Measurements from ENCODE around the gene RNF44. TPM values are rescaled to one million over a fixed set of nuclear protein-coding genes. Genes with fewer than 3 reads are reported as not detected.

Gene RNF44
- total RNA-seq, 1 experiment from 2014 or later = 172 TPM

- H3K27ac Mint-ChIP-seq = no peak overlapping the region
- no peak overlapping the region for H2AK5ac ChIP-seq (ENCODE audit: insufficient read length, low read length)
- no peaks in the 10 kb centered on the region for H3K27me3 Mint-ChIP-seq (ENCODE audit: low read depth)
- H2BK12ac ChIP-seq (ENCODE audit: insufficient read length, low read depth, low read length) = no peak overlapping the region
- H3T11ph ChIP-seq (ENCODE audit: low read length) = no peak overlapping the region
- H3K56ac ChIP-seq (ENCODE audit: insufficient read length, low read depth, low read length) = no peak overlapping the region
- H3K79me2 ChIP-seq (ENCODE audit: insufficient read depth, low read length) = no peaks in the 10 kb centered on the region
- no peak for TF ChIP-seq CTCF (conservative IDR thresholded peaks at IDR 0.05)
- H3K9me3 Mint-ChIP-seq = no peaks in the 10 kb centered on the region
- no peak overlapping the region for H3K9ac ChIP-seq (ENCODE audit: extremely low read depth, insufficient read length, low read length)
- H3K18ac ChIP-seq (ENCODE audit: insufficient read length, low read depth, low read length) = no peak overlapping the region
- no peak for DNase-seq
- no peak overlapping the region for H3K27ac ChIP-seq (ENCODE audit: insufficient read length, low read depth, low read length)
- H3K4ac ChIP-seq (ENCODE audit: low read depth, low read length) = no peak overlapping the region
- peaks cover 2% of the 10 kb centered on the region for H3K23me2 ChIP-seq (ENCODE audit: insufficient read length, low read depth, low read length, poor library complexity, severe bottlenecking)
- no peak overlapping the region for H2AFZ ChIP-seq (ENCODE audit: low read length)
- H3K36me3 Mint-ChIP-seq (ENCODE audit: insufficient read depth in 1 of 3, low read depth in 3 of 3) = peaks cover 28 to 84% (median 79%) of the 10 kb centered on the region in 3 experiments; a peak in 6 of 7 replicates
- H3K23ac ChIP-seq (ENCODE audit: insufficient read length, low read depth, low read length) = no peak overlapping the region
- H4K5ac ChIP-seq (ENCODE audit: insufficient read length, low read depth, low read length) = no peak overlapping the region
- H3K79me1 ChIP-seq (ENCODE audit: insufficient read depth, low read depth, low read length, poor library complexity, severe bottlenecking) = no peaks in the 10 kb centered on the region
- no peak overlapping the region for H3K4me2 ChIP-seq (ENCODE audit: insufficient read depth, insufficient read length, low read length)
- WGBS (ENCODE audit: extremely low coverage, insufficient read length, low lambda C conversion rate) = no CpG with 5 or more reads among the region's 1 CpG
- H2BK120ac ChIP-seq (ENCODE audit: low read depth, low read length, poor library complexity, severe bottlenecking) = no peak overlapping the region
- H4K8ac ChIP-seq (replicated peaks; ENCODE audit: insufficient read length, low read depth, low read length) = no peak overlapping the region
- no peaks in the 10 kb centered on the region for H3K4me1 Mint-ChIP-seq
- no peaks in the 10 kb centered on the region for H3K4me1 ChIP-seq (ENCODE audit: insufficient read depth, low read length)
- H2BK5ac ChIP-seq (ENCODE audit: insufficient read length, low read length) = no peak overlapping the region
- H2BK15ac ChIP-seq (ENCODE audit: low read depth, low read length) = no peak overlapping the region
- no peak overlapping the region for H4K91ac ChIP-seq (ENCODE audit: insufficient read length, low read depth, low read length)
- H3K27me3 ChIP-seq (ENCODE audit: insufficient read depth, low read length) = no peaks in the 10 kb centered on the region
- no peak overlapping the region for H3K4me3 Mint-ChIP-seq
- H2BK20ac ChIP-seq (ENCODE audit: low read depth, low read length, poor library complexity, severe bottlenecking) = no peak overlapping the region
- H4K20me1 ChIP-seq (ENCODE audit: control insufficient read depth, insufficient read depth, insufficient read length) = peaks cover 4% of the 10 kb centered on the region
- no peak overlapping the region for H3K14ac ChIP-seq (ENCODE audit: insufficient read depth, low read length)
- no peaks in the 10 kb centered on the region for H3K9me3 ChIP-seq (ENCODE audit: control insufficient read depth, low read depth, low read length)
Measured at GRCh38 chr5:176501333-176501732, 35.9 kb downstream of the RNF44 start.

Data from H9 (cell line).